ENCODE measurements around the gene ETV3. TPM values are rescaled to one million over a fixed set of nuclear protein-coding genes. Genes with fewer than 3 reads are reported as not detected.

ETV3 gene
- total RNA-seq, 1 experiment from 2014 or later: 21.2 TPM

GRCh38 chr1:157114183-157115121, 23.7 kb downstream of the ETV3 start:
- Histone ChIP-seq H3K4me1 (ENCODE audit: control insufficient read depth in 1 of 2, insufficient read depth in 2 of 2, low read length in 2 of 2) (no peaks in the 10 kb centered on the region), H3K27ac (ENCODE audit: low read depth, low read length) (no peak overlapping the region), H3K4me2 (ENCODE audit: low read length) (no peak overlapping the region), H3K9me3 (ENCODE audit: control insufficient read depth in 1 of 2, insufficient read depth in 1 of 2, low read depth in 1 of 2, low read length in 2 of 2) (no peaks in the 10 kb centered on the region), H3K4me3 (replicated peaks in 1 of 2; ENCODE audit: low read depth in 1 of 2, low read length in 2 of 2) (no peak overlapping the region), H3K79me2 (ENCODE audit: insufficient read depth, low read length) (no peaks in the 10 kb centered on the region), H3K9me2 (ENCODE audit: insufficient read depth) (no peaks in the 10 kb centered on the region), H4K20me1 (ENCODE audit: insufficient read depth) (no peaks in the 10 kb centered on the region), H2AFZ (ENCODE audit: low read depth, low read length, poor library complexity, severe bottlenecking) (no peak overlapping the region), H3K27me3 (ENCODE audit: insufficient read depth, low read length) (peaks cover 7% of the 10 kb centered on the region; the same call in 1 of the 2 replicates), H3K36me3 (ENCODE audit: control insufficient read depth in 1 of 2, insufficient read depth in 2 of 2, low read length in 2 of 2) (no peaks in the 10 kb centered on the region), H3K9ac (ENCODE audit: low read length) (no peak overlapping the region)
- RAD21 ChIA-PET (ENCODE audit: low non-redundant PET in 1 of 2, low total read pairs in 2 of 2, uncharacterized antibody in 2 of 2, unreplicated experiment in 2 of 2): no interaction called here
- POLR2A ChIA-PET: no interaction called here
- no TSS peak for BruUV-seq (replicated peaks)
- TF ChIP-seq ELF1 (IDR thresholded peaks at IDR 0.05; ENCODE audit: borderline replicate concordance, low read depth) (no peak), CEBPB (IDR thresholded peaks at IDR 0.05; ENCODE audit: low read depth) (no peak), CTCF (IDR thresholded peaks at IDR 0.05 in 2 of 3, conservative IDR thresholded peaks at IDR 0.05 in 1 of 3; ENCODE audit: borderline replicate concordance in 1 of 3, insufficient read depth in 1 of 3, low read depth in 2 of 3, low read length in 2 of 3) (no peak), MAX (IDR thresholded peaks at IDR 0.05) (no peak), YY1 (IDR thresholded peaks at IDR 0.05; ENCODE audit: extremely low read depth, insufficient replicate concordance, low read depth, low read length) (no peak), RAD21 (IDR thresholded peaks at IDR 0.05; ENCODE audit: low read depth) (no peak), TCF7L2 (IDR thresholded peaks at IDR 0.05; ENCODE audit: borderline replicate concordance, extremely low read depth, insufficient read depth, insufficient read length) (no peak), EZH2 (IDR thresholded peaks at IDR 0.05) (no peak), SP1 (IDR thresholded peaks at IDR 0.05; ENCODE audit: low read depth) (no peak), ZFX (IDR thresholded peaks at IDR 0.05) (no peak), EGR1 (IDR thresholded peaks at IDR 0.05; ENCODE audit: low read depth) (no peak), ATF3 (IDR thresholded peaks at IDR 0.05) (no peak), EZH2phosphoT487 (IDR thresholded peaks at IDR 0.05; ENCODE audit: borderline replicate concordance) (no peak)
- no peak for ATAC-seq
- intact Hi-C loops (cut with micrococcal nuclease): no loop called here
- CTCF ChIA-PET: no interaction called here
- no peak for DNase-seq (ENCODE audit: low read depth, low spot score)
